ENCODE data around the gene PRDX1.

DNA sequence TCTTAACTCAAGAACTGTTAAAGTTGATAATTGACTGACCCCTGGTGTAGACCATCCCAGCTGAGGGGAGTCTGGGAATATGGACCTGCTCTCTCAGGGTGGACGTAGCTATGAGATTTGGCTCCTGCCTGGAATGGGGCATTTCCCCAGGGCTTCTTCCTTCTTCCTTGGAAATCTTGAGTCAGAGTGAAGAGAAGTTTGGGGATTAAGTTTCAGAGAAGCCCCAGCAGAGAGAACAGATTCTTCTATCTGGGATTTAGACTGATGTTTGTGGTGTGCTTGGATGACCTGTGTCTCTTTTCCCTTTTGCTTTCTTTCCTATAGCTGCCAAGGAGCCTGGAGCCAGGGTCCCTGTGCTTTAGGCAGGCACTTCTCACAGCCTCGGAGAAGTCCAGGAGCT, 42.2 kb upstream of the PRDX1 start:
- TF ChIP-seq CTCF (conservative IDR thresholded peaks at IDR 0.05; ENCODE audit: low read depth, low read length) (no peak), EZH2 (IDR thresholded peaks at IDR 0.05; ENCODE audit: borderline replicate concordance, low read depth, low read length, poor library complexity, severe bottlenecking) (no peak)

Measured in A673 (cell line).